ENCODE data around the gene DNAH3. TPM values are rescaled to one million over a fixed set of nuclear protein-coding genes. Genes with fewer than 3 reads are reported as not detected.

The DNAH3 gene
- total RNA-seq, 1 experiment from 2014 or later = 4.4 TPM

GRCh38 chr16:21038197-21038596, 112.4 kb downstream of the DNAH3 start:
- no peak overlapping the region for H3K27ac Mint-ChIP-seq (ENCODE audit: unreplicated experiment)
- no peak overlapping the region for H3K4me3 ChIP-seq (ENCODE audit: low read depth, low read length)
- no peaks in the 10 kb centered on the region for H3K27me3 ChIP-seq (replicated peaks; ENCODE audit: control insufficient read depth, insufficient read depth, low read length)
- no peaks in the 10 kb centered on the region for H3K36me3 Mint-ChIP-seq (ENCODE audit: insufficient read depth, unreplicated experiment)
- no TSS peak for BruUV-seq (replicated peaks)
- H3K9me3 Mint-ChIP-seq (ENCODE audit: unreplicated experiment) = no peaks in the 10 kb centered on the region
- intact Hi-C loops (cut with micrococcal nuclease; ENCODE audit: unreplicated experiment) = no loop called here
- no peaks in the 10 kb centered on the region for H3K27me3 Mint-ChIP-seq (ENCODE audit: insufficient read depth, unreplicated experiment)
- no peaks in the 10 kb centered on the region for H3K4me1 ChIP-seq
- H3K4me3 Mint-ChIP-seq (ENCODE audit: unreplicated experiment) = no peak overlapping the region
- TF ChIP-seq CTCF (IDR thresholded peaks at IDR 0.05; ENCODE audit: insufficient read depth in 1 of 2, low read depth in 1 of 2, low read length in 1 of 2, severe bottlenecking in 1 of 2, unreplicated experiment in 1 of 2) = no peak
- no peak for DNase-seq
- H3K9me3 ChIP-seq = no peaks in the 10 kb centered on the region
- H3K36me3 ChIP-seq (ENCODE audit: control insufficient read depth, insufficient read depth, low read length) = no peaks in the 10 kb centered on the region
- ChIA-PET POLR2A (no interaction called here), CTCF (no interaction called here)
- H3K4me1 Mint-ChIP-seq (ENCODE audit: low read depth, unreplicated experiment) = no peaks in the 10 kb centered on the region

DNA sequence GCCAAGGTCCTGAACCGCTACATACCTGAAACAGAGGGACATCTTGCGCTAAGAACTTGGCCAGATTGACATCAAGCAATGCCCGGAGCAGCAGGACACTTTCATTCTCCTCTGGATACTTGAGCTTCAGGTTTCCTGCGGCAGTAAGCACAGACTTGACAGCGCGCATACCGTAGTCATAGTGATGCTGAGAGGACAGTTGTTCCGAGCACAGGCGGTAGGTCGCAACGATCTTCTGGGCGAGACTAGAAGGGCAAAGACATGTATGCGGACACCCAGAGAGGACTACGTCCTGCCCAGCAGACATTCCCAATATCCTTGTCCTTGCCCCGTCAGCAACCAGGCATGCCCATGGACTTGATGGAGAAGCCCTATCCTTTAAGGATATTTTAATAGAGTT, 112.9 kb downstream of the DNAH3 start:
- H3K27me3 Mint-ChIP-seq (ENCODE audit: insufficient read depth, unreplicated experiment) = no peaks in the 10 kb centered on the region
- no peaks in the 10 kb centered on the region for H3K4me1 Mint-ChIP-seq (ENCODE audit: low read depth, unreplicated experiment)
- no peaks in the 10 kb centered on the region for H3K36me3 ChIP-seq (ENCODE audit: control insufficient read depth, insufficient read depth, low read length)
- TF ChIP-seq CTCF (IDR thresholded peaks at IDR 0.05; ENCODE audit: insufficient read depth in 1 of 2, low read depth in 1 of 2, low read length in 1 of 2, severe bottlenecking in 1 of 2, unreplicated experiment in 1 of 2) = no peak
- H3K9me3 Mint-ChIP-seq (ENCODE audit: unreplicated experiment) = no peaks in the 10 kb centered on the region
- H3K9me3 ChIP-seq = no peaks in the 10 kb centered on the region
- no TSS peak for BruUV-seq (replicated peaks)
- no peak overlapping the region for H3K4me3 ChIP-seq (ENCODE audit: low read depth, low read length)
- POLR2A ChIA-PET = no interaction called here
- no peak for DNase-seq
- H3K4me3 Mint-ChIP-seq (ENCODE audit: unreplicated experiment) = no peak overlapping the region
- intact Hi-C loops (cut with micrococcal nuclease; ENCODE audit: unreplicated experiment) = no loop called here
- no peaks in the 10 kb centered on the region for H3K36me3 Mint-ChIP-seq (ENCODE audit: insufficient read depth, unreplicated experiment)
- CTCF ChIA-PET = no interaction called here
- no peaks in the 10 kb centered on the region for H3K4me1 ChIP-seq
- H3K27ac Mint-ChIP-seq (ENCODE audit: unreplicated experiment) = no peak overlapping the region
- H3K27me3 ChIP-seq (replicated peaks; ENCODE audit: control insufficient read depth, insufficient read depth, low read length) = no peaks in the 10 kb centered on the region

DNA sequence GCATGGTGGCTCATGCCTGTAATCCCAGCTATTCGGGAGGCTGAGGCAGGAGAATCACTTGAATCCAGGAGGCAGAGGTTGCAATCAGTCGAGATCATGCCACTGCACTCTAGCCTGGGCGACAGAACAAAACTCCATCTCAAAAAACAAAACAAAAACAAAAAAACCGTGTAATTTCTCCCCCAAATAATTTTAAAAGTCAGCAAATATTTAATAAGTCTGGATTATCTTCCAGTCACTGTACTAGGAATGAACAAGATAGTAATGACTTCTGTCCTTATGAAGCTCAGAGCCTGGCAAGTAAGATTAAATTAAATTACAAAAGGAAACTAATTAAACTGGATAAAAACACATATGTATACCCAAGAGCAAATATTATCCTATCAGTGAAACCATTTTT, 113.5 kb downstream of the DNAH3 start:
- H3K4me3 ChIP-seq (ENCODE audit: low read depth, low read length) = no peak overlapping the region
- H3K36me3 ChIP-seq (ENCODE audit: control insufficient read depth, insufficient read depth, low read length) = no peaks in the 10 kb centered on the region
- no peaks in the 10 kb centered on the region for H3K9me3 ChIP-seq
- intact Hi-C loops (cut with micrococcal nuclease; ENCODE audit: unreplicated experiment) = no loop called here
- no peak for DNase-seq
- no peaks in the 10 kb centered on the region for H3K4me1 Mint-ChIP-seq (ENCODE audit: low read depth, unreplicated experiment)
- H3K27me3 ChIP-seq (replicated peaks; ENCODE audit: control insufficient read depth, insufficient read depth, low read length) = no peaks in the 10 kb centered on the region
- TF ChIP-seq CTCF (IDR thresholded peaks at IDR 0.05; ENCODE audit: insufficient read depth in 1 of 2, low read depth in 1 of 2, low read length in 1 of 2, severe bottlenecking in 1 of 2, unreplicated experiment in 1 of 2) = no peak
- H3K27ac Mint-ChIP-seq (ENCODE audit: unreplicated experiment) = no peak overlapping the region
- no peaks in the 10 kb centered on the region for H3K4me1 ChIP-seq
- H3K4me3 Mint-ChIP-seq (ENCODE audit: unreplicated experiment) = no peak overlapping the region
- H3K9me3 Mint-ChIP-seq (ENCODE audit: unreplicated experiment) = no peaks in the 10 kb centered on the region
- BruUV-seq (replicated peaks) = no TSS peak
- ChIA-PET CTCF (no interaction called here), POLR2A (no interaction called here)
- H3K36me3 Mint-ChIP-seq (ENCODE audit: insufficient read depth, unreplicated experiment) = no peaks in the 10 kb centered on the region
- no peaks in the 10 kb centered on the region for H3K27me3 Mint-ChIP-seq (ENCODE audit: insufficient read depth, unreplicated experiment)

Data from Caco-2 (cell line).